ENCODE measurements around the gene DOC2B. TPM values are rescaled to one million over a fixed set of nuclear protein-coding genes. Genes with fewer than 3 reads are reported as not detected.

The DOC2B gene
- total RNA-seq, 1 experiment from 2014 or later, result 15.2 TPM

DNA sequence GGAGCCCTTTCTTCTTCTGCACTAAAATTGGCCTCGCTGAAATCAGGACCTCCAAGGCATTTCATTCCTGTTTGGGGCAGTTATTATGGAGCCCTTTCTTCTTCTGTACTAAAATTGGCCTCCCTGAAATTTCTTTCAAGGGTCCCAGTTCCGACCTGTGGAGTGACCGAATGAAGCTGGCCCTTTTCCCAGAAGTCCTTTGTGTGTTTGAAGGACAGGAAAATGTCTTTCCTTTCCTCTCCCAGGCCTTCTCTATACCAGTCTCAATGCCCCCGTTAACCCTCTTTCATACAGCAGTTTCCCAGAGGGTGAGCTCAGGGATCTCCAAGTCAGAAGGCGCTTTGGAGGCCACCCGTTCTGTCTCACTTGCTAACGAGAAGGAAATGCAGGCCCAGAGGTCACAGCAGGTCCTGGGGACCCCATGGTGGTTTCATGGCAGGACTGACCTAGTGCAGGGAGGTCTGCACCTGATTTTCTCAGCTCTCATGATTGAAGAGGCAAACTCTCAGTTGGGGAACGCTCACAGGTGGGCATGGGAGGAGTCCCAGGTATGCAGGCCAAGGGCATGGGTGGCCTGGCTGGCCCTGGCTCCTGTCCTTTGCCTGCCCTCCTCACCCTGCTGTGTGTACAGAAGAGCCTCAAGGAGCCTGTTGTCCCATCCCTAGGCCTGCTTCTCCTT is 37.1 kb upstream of the DOC2B start:
- H4K20me1 ChIP-seq (ENCODE audit: insufficient read depth), result no peaks in the 10 kb centered on the region
- H3K4me2 ChIP-seq (ENCODE audit: low read length), result no peak overlapping the region
- no peaks in the 10 kb centered on the region for H3K9me3 ChIP-seq (ENCODE audit: control insufficient read depth in 1 of 2, insufficient read depth in 1 of 2, low read depth in 1 of 2, low read length in 2 of 2)
- H3K27ac ChIP-seq (ENCODE audit: low read depth, low read length), result no peak overlapping the region
- no peak overlapping the region for H3K4me3 ChIP-seq (replicated peaks in 1 of 2; ENCODE audit: low read depth in 1 of 2, low read length in 2 of 2)
- DNase-seq (ENCODE audit: low read depth, low spot score), result no peak
- TF ChIP-seq ZNF274 (IDR thresholded peaks at IDR 0.05; ENCODE audit: low read depth, low read length) (no peak), POLR2AphosphoS5 (IDR thresholded peaks at IDR 0.05; ENCODE audit: low read depth, low read length) (no peak), SP1 (IDR thresholded peaks at IDR 0.05; ENCODE audit: low read depth) (no peak), POLR2A (IDR thresholded peaks at IDR 0.05; ENCODE audit: borderline replicate concordance, extremely low read depth, insufficient read depth, insufficient read length) (no peak), RAD21 (IDR thresholded peaks at IDR 0.05; ENCODE audit: low read depth) (no peak), TCF7L2 (IDR thresholded peaks at IDR 0.05; ENCODE audit: borderline replicate concordance, extremely low read depth, insufficient read depth, insufficient read length) (no peak), ZFX (IDR thresholded peaks at IDR 0.05) (no peak)
- TF ChIP-seq, protein P1, sequence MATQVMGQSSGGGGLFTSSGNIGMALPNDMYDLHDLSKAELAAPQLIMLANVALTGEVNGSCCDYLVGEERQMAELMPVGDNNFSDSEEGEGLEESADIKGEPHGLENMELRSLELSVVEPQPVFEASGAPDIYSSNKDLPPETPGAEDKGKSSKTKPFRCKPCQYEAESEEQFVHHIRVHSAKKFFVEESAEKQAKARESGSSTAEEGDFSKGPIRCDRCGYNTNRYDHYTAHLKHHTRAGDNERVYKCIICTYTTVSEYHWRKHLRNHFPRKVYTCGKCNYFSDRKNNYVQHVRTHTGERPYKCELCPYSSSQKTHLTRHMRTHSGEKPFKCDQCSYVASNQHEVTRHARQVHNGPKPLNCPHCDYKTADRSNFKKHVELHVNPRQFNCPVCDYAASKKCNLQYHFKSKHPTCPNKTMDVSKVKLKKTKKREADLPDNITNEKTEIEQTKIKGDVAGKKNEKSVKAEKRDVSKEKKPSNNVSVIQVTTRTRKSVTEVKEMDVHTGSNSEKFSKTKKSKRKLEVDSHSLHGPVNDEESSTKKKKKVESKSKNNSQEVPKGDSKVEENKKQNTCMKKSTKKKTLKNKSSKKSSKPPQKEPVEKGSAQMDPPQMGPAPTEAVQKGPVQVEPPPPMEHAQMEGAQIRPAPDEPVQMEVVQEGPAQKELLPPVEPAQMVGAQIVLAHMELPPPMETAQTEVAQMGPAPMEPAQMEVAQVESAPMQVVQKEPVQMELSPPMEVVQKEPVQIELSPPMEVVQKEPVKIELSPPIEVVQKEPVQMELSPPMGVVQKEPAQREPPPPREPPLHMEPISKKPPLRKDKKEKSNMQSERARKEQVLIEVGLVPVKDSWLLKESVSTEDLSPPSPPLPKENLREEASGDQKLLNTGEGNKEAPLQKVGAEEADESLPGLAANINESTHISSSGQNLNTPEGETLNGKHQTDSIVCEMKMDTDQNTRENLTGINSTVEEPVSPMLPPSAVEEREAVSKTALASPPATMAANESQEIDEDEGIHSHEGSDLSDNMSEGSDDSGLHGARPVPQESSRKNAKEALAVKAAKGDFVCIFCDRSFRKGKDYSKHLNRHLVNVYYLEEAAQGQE (IDR thresholded peaks at IDR 0.05; ENCODE audit: low read depth), result no peak
- TF ChIP-seq, protein P2, sequence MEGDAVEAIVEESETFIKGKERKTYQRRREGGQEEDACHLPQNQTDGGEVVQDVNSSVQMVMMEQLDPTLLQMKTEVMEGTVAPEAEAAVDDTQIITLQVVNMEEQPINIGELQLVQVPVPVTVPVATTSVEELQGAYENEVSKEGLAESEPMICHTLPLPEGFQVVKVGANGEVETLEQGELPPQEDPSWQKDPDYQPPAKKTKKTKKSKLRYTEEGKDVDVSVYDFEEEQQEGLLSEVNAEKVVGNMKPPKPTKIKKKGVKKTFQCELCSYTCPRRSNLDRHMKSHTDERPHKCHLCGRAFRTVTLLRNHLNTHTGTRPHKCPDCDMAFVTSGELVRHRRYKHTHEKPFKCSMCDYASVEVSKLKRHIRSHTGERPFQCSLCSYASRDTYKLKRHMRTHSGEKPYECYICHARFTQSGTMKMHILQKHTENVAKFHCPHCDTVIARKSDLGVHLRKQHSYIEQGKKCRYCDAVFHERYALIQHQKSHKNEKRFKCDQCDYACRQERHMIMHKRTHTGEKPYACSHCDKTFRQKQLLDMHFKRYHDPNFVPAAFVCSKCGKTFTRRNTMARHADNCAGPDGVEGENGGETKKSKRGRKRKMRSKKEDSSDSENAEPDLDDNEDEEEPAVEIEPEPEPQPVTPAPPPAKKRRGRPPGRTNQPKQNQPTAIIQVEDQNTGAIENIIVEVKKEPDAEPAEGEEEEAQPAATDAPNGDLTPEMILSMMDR (IDR thresholded peaks at IDR 0.05 in 2 of 3, conservative IDR thresholded peaks at IDR 0.05 in 1 of 3; ENCODE audit: borderline replicate concordance in 1 of 3, insufficient read depth in 1 of 3, low read depth in 2 of 3, low read length in 2 of 3), result no peak
- ATAC-seq, result no peak
- ChIA-PET POLR2A (no interaction called here), CTCF (no interaction called here), RAD21 (ENCODE audit: low non-redundant PET in 1 of 2, low total read pairs in 2 of 2, uncharacterized antibody in 2 of 2, unreplicated experiment in 2 of 2) (no interaction called here)
- intact Hi-C loops (cut with micrococcal nuclease), result no loop called here
- H3K36me3 ChIP-seq (ENCODE audit: control insufficient read depth in 1 of 2, insufficient read depth in 2 of 2, low read length in 2 of 2), result no peaks in the 10 kb centered on the region
- no peak overlapping the region for H3K9ac ChIP-seq (ENCODE audit: low read length)
- H3K27me3 ChIP-seq (ENCODE audit: insufficient read depth, low read length), result no peaks in the 10 kb centered on the region
- no TSS peak for BruUV-seq (replicated peaks)
- H3K79me2 ChIP-seq (ENCODE audit: insufficient read depth, low read length), result no peaks in the 10 kb centered on the region
- no peaks in the 10 kb centered on the region for H3K9me2 ChIP-seq (ENCODE audit: insufficient read depth)
- H2AFZ ChIP-seq (ENCODE audit: low read depth, low read length, poor library complexity, severe bottlenecking), result no peak overlapping the region
- peaks cover 0 to 10% of the 10 kb centered on the region in 2 experiments; a peak in 1 of 4 replicates for H3K4me1 ChIP-seq (ENCODE audit: control insufficient read depth in 1 of 2, insufficient read depth in 2 of 2, low read length in 2 of 2)

Data from HCT116 (cell line).